Neuron (in vitro differentiated cells): ENCODE measurements around the gene PDCD1.
A peak's percentile ranks its signal among the peaks of the same experiment; 100 is the strongest.

Experiments
- H2AFZ ChIP-seq: one replicate; pipeline ENCODE4 v1.6.1; 2013; ENCODE audit warnings: low read depth, mild to moderate bottlenecking, inconsistent platforms, low read length, moderate library complexity
- H3K27me3 ChIP-seq: one replicate; pipeline ENCODE4 v1.6.1; 2013; ENCODE audit warnings: low read length; ENCODE audit not compliant: insufficient read depth
- H3K36me3 ChIP-seq: one replicate; pipeline ENCODE4 v1.6.1; 2013; ENCODE audit warnings: low read length; ENCODE audit not compliant: insufficient read depth
- H3K4me1 ChIP-seq: one replicate; pipeline ENCODE4 v1.6.1; 2013; ENCODE audit warnings: low read length; ENCODE audit not compliant: insufficient read depth
- H3K4me3 ChIP-seq: 2 replicates; pipeline ENCODE4 v1.5.1; 2013; ENCODE audit warnings: mild to moderate bottlenecking, low read length, moderate library complexity
- H3K9me3 ChIP-seq: one replicate; pipeline ENCODE4 v1.6.1; 2013; ENCODE audit warnings: low read length

Gene PDCD1

DNA sequence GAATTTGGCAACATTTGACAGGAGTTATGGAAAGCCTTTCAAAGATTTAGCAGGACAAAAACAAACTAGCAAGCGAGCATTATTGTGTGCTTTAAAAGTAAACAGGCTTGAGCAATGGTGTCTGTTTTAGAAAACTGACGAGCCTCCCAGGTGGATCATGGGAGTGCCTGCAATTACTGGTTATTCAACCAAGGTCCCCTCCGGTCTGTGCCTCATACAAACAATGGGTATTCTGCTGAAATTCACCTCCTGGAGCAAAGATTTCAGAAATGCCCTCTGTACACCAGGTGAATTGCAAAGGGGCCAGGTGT lies 33.2 kb upstream of the PDCD1 start:
- no peaks in the 10 kb centered on the region for H3K9me3 ChIP-seq
- H3K4me3 ChIP-seq, result no peak overlapping the region
- H3K27me3 ChIP-seq, result no peaks in the 10 kb centered on the region
- H3K36me3 ChIP-seq, result no peaks in the 10 kb centered on the region
- no peaks in the 10 kb centered on the region for H3K4me1 ChIP-seq
- no peak overlapping the region for H2AFZ ChIP-seq

DNA sequence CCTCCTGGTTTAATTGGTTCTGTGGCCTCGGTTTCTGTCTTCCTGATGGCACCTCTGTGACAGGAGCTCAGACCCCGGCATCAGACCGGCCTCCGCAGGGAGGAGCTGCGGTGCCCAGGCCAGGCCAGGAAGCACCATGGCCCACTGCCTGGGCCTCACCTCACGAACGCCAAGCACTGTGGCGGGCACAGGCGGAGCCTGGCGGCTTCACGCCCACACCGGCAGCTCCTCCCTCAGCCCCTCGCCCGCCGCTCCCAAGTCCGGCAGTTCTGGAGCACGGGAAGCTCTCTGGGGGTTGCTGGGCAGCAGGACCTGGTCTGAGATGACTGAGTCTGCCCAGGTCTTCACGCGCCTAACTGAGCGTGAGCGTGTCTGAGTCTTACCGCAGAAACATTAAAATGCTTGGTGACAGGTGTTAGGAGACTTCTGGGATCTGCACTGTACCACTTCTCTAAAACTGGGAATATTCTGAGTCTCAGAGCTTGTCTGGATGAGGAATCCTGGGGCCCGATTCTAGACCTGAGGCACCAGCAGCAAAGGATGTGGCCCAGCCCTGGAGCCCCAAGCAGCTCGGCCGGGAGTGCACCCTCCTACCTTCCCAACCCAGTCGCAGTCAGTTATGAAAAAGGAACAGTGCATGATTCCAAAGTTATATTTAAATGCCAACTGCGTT lies 32.8 kb upstream of the PDCD1 start:
- Histone ChIP-seq H3K9me3 (no peaks in the 10 kb centered on the region), H3K4me1 (no peaks in the 10 kb centered on the region), H2AFZ (no peak overlapping the region), H3K36me3 (no peaks in the 10 kb centered on the region), H3K27me3 (no peaks in the 10 kb centered on the region), H3K4me3 (no peak overlapping the region)

DNA sequence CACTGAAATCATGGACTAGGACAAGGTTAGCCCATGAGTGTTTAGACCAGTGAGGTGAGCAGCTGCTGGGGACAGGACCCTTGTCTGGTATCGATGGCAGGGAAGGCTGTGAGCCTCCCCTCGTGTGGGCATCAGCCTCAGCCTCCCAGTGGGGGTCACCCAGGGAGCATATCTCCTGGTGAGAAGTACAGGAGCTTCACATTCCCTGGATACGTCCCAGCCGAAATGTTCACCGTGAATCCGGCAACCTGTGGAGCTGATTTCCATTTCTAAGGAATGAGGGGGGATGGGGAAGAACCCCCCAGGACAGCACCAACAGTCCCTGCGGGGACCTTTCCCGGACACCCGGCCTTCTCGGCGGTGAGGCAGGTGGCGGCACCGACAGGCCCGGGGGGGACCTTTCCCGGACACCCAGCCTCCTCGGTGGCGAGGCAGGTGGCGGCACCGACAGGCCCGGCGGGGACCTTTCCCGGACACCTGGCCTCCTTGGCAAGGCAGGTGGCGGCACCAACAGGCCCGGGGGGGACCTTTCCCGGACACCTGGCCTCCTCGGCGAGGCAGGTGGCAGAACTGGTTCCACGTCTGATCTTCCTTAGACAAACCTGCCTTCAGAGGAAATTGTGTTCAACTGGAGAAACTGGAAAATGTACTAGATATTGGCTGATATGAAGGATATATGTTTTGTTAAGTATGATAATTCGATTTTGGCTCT lies 32.0 kb upstream of the PDCD1 start:
- Histone ChIP-seq H3K27me3 (no peaks in the 10 kb centered on the region), H3K4me3 (no peak overlapping the region), H2AFZ (no peak overlapping the region), H3K9me3 (no peaks in the 10 kb centered on the region), H3K36me3 (no peaks in the 10 kb centered on the region), H3K4me1 (no peaks in the 10 kb centered on the region)

DNA sequence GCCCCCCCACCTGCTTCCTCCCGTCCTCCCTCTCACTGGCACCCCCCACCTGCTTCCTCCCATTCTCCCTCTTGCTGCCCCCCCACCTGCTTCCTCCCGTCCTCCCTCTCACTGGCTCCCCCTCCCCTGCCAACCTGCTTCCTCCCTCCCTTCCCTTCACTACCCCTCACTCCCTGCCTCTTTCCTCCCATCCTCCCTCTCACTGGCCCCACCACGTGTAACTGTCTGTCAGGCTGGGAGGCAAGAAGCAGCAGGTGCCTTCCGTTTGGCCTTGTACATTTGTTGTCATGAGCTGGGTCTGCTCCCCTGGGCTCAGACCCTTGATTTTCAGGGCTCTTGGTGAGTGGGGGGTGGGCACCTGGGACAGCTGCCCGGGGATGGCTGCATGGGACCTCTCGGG lies 29.9 kb upstream of the PDCD1 start:
- H3K4me1 ChIP-seq, result no peaks in the 10 kb centered on the region
- H2AFZ ChIP-seq, result no peak overlapping the region
- no peaks in the 10 kb centered on the region for H3K27me3 ChIP-seq
- H3K4me3 ChIP-seq, result no peak overlapping the region
- no peaks in the 10 kb centered on the region for H3K36me3 ChIP-seq
- no peaks in the 10 kb centered on the region for H3K9me3 ChIP-seq

DNA sequence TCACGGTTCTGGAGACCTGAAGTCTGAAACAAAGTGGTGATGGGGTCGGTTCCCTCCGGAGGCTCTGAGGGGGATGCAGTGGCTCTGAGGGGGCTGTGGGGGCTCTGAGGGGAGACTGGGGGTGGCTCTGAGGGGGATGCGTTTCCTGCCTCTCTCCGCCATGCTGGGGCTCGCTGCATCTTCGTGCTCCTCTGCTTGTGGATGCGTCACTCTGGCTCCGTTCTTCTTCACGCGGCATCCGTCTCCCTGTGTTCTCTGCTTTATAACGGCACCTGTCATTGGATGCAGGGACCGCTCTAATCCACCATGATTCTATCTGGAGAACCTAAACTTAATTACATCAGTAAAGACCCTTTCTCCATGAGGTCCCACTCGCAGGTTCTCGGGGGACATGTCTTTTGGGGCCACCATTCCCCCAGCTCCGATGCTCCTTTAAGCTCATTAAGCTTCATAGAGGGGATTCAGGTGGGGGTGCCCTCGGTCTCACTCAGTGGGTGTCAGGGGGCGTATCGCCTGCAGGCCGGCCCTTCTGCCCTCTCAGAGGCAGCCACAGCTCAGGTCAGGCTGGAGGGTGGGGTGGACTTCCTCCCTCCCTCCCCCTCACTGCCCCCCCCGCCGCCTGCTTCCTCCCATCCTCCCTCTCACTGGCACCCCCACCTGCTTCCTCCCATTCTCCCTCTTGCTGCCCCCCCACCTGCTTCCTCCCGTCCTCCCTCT lies 29.3 kb upstream of the PDCD1 start:
- H2AFZ ChIP-seq, result no peak overlapping the region
- H3K27me3 ChIP-seq, result no peaks in the 10 kb centered on the region
- no peak overlapping the region for H3K4me3 ChIP-seq
- H3K36me3 ChIP-seq, result no peaks in the 10 kb centered on the region
- H3K9me3 ChIP-seq, result no peaks in the 10 kb centered on the region
- H3K4me1 ChIP-seq, result no peaks in the 10 kb centered on the region

DNA sequence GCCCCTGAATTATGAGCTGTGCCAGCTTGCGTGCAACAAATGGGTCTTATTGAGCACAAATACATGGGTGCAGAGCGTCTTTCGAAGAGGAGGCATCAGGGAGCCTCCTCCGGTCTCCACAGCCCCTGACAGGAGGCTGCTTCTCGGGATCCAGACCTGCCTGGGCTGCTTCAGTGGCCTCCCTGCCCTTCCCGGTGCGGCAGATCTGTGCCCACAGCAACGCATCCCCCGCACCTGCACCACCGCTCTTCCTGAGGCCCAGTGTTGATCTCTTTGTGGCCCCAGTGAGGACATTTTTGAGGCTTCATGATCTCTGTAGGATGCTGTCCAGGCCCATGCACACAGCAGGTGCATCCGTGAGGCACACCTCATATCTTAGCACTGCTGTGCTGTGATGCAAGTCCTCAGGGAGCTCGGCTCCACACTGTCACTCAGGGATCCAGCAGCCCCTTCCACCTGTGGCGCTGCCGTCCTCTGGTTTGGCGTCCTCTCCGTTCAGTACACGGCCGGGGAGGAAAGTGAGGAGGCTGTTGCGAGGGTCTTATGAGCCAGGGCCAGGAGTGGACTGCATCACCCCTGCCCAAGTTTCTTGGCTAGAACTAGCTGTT lies 28.2 kb upstream of the PDCD1 start:
- H3K4me3 ChIP-seq, result no peak overlapping the region
- H3K4me1 ChIP-seq, result no peaks in the 10 kb centered on the region
- no peaks in the 10 kb centered on the region for H3K27me3 ChIP-seq
- no peaks in the 10 kb centered on the region for H3K9me3 ChIP-seq
- no peaks in the 10 kb centered on the region for H3K36me3 ChIP-seq
- H2AFZ ChIP-seq, result no peak overlapping the region

DNA sequence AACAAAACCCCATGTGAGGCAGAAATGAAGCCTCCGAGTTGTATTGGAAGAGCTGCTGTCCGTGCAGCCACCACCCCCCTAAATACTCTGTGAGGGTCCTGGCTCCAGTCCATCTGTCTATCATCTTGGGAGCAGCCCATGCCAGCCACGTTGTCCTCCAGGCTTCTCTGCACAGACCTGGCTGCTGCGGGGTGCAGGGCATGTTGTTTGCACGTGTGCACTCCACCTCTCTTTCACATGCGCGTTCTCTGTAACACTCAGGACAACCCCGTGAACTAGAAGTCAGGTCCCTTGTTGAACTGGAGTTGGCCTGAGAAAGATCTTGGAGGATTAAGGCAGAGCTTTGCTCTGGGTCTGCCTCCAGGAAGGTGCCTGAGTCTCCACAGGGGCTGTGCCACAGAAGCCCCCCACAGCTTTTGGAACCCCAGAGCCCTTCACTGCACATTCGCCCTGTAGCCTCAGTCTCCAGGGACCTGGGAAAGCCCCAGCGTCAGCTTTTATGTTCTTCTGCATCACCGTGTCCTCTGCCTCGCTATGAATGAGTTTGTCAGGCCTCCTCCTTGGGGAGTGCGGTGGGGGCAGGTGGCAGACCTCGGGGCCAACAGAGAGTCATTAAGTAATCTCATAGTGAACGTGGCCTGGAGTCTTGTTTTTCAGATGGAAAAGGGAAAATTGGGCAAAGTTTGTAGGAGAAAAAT lies 27.4 kb upstream of the PDCD1 start:
- Histone ChIP-seq H3K27me3 (no peaks in the 10 kb centered on the region), H3K4me1 (no peaks in the 10 kb centered on the region), H3K36me3 (no peaks in the 10 kb centered on the region), H3K4me3 (no peak overlapping the region), H3K9me3 (no peaks in the 10 kb centered on the region), H2AFZ (no peak overlapping the region)

DNA sequence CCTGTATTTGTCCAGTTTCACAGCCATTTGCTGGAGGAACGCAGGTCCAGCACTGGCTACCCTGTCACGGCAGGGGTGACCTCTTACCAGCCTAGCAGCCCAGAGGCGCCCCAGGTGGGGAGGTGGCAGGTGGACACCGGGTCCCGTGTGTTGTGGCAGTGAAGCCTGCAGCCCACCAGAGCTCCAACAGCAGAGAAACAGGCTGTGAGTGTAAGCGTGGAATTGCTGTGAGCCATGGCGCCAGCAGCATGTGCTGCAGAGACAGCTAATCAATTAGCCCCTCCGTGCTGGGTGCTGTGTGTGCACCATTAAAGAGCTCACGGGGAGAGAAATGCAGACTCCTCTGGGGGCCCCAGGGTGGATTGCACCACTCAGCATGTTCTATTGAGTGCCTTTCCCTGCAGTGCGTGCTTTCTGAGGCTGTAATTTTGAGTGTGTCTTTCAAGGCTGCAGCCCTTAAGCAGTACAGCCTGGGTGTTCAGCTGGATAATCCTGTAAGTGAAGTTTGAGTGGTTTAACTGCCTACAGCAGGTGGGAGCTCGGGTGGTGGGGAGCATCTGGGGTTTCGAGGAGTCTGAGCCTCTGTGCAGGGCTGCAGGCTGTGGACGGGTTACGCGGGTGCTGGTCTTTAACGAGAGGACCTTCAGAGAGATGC lies 26.7 kb upstream of the PDCD1 start:
- no peaks in the 10 kb centered on the region for H3K9me3 ChIP-seq

DNA sequence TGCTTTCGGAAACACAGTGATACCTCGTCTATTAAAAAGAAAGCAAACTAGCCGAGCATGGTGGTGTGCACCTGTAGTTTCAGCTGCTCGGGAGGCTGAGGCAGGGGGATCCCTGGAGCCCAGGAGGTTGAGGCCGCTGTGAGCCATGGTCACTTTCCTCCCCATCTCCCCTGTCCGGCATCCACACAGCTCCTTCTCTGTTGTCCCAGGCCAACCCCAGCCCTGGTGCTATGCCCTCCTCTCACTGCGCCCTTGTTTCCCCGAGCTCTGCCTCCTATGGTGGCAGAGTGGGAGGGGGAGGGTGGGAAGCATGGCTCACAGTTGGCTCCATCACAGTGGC lies 26.2 kb upstream of the PDCD1 start:
- H3K4me3 ChIP-seq, result no peak overlapping the region
- H3K4me1 ChIP-seq, result no peaks in the 10 kb centered on the region
- H3K9me3 ChIP-seq, result no peaks in the 10 kb centered on the region
- H2AFZ ChIP-seq, result no peak overlapping the region
- no peaks in the 10 kb centered on the region for H3K27me3 ChIP-seq
- H3K36me3 ChIP-seq, result no peaks in the 10 kb centered on the region

More for the DNA sequence above, 26.7 kb upstream of the PDCD1 start:
- no peak overlapping the region for H2AFZ ChIP-seq
- H3K4me1 ChIP-seq, result no peaks in the 10 kb centered on the region
- no peak overlapping the region for H3K4me3 ChIP-seq
- H3K36me3 ChIP-seq, result no peaks in the 10 kb centered on the region
- H3K27me3 ChIP-seq, result no peaks in the 10 kb centered on the region

DNA sequence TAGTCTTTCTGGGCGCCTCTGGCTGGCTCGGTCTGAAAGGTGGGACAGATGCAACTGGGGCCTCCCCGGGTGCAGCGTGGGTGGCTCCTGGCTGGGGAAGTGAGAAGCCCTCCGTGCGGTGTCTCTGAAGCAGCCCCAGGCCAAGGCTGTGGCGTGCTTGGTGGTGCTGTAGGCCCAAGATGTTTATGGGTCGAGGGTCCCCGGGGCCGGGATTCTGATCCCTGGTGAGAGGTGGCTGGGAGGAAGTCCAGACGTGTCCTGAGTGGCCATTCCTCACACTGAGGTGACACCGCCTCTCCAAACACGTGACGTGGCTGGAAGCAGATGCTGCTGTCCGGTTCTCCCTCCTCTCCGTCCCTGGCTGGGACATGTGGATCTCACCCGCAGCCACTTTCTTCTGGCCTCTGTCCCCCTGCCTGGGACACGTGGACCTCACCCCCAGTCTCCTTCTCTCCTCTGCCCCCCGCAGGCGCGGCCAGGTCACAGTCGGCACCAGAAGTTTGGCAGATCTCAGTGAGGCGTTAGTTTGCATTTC lies 23.5 kb upstream of the PDCD1 start:
- H3K4me3 ChIP-seq, result peak overlapping the region; percentile 47

DNA sequence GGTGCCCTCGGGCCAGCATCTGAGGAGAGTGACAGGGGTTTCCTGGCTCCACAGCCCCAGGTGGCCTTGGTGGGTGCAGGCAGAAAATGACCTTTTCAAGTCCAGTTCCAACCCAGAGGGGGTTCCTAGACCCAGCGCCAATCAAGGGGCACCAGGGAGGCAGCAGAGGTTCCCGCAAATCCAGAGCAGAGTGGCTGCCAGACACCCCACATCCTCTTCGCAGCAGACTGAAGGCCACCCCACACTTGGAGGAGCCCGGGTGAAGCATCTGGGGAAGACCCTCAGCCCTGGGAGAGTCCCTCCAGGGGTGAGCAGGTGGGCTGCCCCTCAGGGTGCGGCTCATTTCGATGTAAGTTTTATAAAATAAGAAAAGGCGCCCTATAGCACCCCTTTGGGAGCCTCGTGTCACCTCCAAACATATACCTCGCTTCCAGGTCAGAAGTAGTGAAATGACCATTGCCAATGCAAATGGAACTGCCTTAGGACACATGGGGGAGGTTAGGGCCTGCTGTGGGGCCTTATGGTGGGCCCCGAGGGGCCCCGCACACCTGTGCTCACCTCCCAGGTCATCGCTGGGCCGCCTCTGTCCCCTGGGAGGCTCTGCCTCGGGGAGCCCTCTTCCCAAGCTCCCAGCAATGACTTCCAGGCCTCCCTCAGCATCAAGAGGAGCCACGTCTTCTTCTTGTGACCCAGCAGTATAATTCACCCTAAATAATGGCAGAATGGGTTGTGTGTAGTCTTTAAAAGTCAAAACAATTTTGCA lies 21.8 kb upstream of the PDCD1 start:
- H3K4me3 ChIP-seq, result peak overlapping the region; percentile 47
- no peaks in the 10 kb centered on the region for H3K27me3 ChIP-seq
- no peaks in the 10 kb centered on the region for H3K36me3 ChIP-seq
- no peaks in the 10 kb centered on the region for H3K9me3 ChIP-seq
- H2AFZ ChIP-seq, result no peak overlapping the region
- no peaks in the 10 kb centered on the region for H3K4me1 ChIP-seq

More for the DNA sequence above, 23.5 kb upstream of the PDCD1 start:
- Histone ChIP-seq H3K27me3 (no peaks in the 10 kb centered on the region), H3K4me1 (no peaks in the 10 kb centered on the region), H2AFZ (no peak overlapping the region), H3K36me3 (no peaks in the 10 kb centered on the region), H3K9me3 (no peaks in the 10 kb centered on the region)

DNA sequence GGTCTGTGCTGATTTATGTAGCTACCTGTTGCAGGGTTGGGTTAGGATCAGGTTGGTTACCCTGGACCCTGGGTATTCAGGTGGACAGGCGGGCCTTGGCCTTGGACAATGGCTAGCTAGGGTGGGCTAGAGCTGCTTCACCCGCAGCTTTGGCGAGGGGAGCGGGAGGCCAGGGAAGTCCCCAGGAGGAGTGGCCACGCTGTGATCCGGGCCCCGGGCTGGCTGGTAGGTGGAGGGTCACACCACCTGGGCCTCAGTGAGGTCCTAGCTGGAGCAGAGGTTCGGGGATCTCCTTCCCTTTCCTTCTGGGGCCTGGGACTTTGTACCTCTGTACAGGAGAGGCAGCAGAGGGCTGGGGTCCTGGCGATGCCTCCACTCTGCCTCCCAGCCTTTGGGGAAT lies 20.6 kb upstream of the PDCD1 start:
- H3K4me1 ChIP-seq, result no peaks in the 10 kb centered on the region
- no peak overlapping the region for H3K4me3 ChIP-seq
- no peaks in the 10 kb centered on the region for H3K36me3 ChIP-seq
- no peaks in the 10 kb centered on the region for H3K9me3 ChIP-seq
- H3K27me3 ChIP-seq, result no peaks in the 10 kb centered on the region
- no peak overlapping the region for H2AFZ ChIP-seq
